Caco-2 (cell line): Measurements from ENCODE around the gene PKD2L1. TPM values are rescaled to one million over a fixed set of nuclear protein-coding genes. Genes with fewer than 3 reads are reported as not detected.

Source experiments
- BruUV-seq: library from RNA; stranded (reverse); fragments of 400-500 nt; replicated peaks from 2 replicates; lab custom pipeline; 2021; lab: Mats Ljungman, UMichigan
- CTCF ChIA-PET: fragments of 300-600 bp; sonication (Branson Sonifier 250); formaldehyde crosslinking; loops from one replicate; lab custom pipeline; 2022; ENCODE audit warnings: antibody characterized with exemption; lab: Charles Lee
- POLR2A ChIA-PET: fragments of 300-600 bp; sonication (Branson Sonifier 250); formaldehyde crosslinking; loops from one replicate; lab custom pipeline; 2022; ENCODE audit warnings: antibody characterized with exemption; lab: Charles Lee
- DNase-seq, 2 experiments: peaks; one replicate each; pipeline versions ENCODE4 v3.0.0 to v3.0.0-alpha.2; 2020 to 2022
- H3K27me3 ChIP-seq: replicated peaks from 2 replicates; pipeline ENCODE4 v1.6.0; 2011; ENCODE audit warnings: low read length; ENCODE audit not compliant: control insufficient read depth, insufficient read depth
- H3K36me3 ChIP-seq: 2 replicates; pipeline ENCODE4 v1.5.1; 2011; ENCODE audit warnings: low read length; ENCODE audit not compliant: control insufficient read depth, insufficient read depth
- H3K4me1 ChIP-seq: fragments of 250-450 bp; sonication (Bioruptor Pico); 2 replicates; pipeline ENCODE4 v1.5.1; 2020; ENCODE audit warnings: mild to moderate bottlenecking
- H3K4me3 ChIP-seq: 2 replicates; pipeline ENCODE4 v1.5.1; 2011; ENCODE audit warnings: low read depth, mild to moderate bottlenecking, control low read depth, low read length
- H3K9me3 ChIP-seq: fragments of 250-450 bp; sonication (Bioruptor Pico); 2 replicates; pipeline ENCODE4 v1.5.1; 2020; ENCODE audit warnings: mild to moderate bottlenecking, moderate library complexity
- H3K27ac Mint-ChIP-seq: one replicate; pipeline ENCODE4 v1.8.0; 2022; ENCODE audit warnings: mixed read lengths; ENCODE audit not compliant: unreplicated experiment
- H3K27me3 Mint-ChIP-seq: one replicate; pipeline ENCODE4 v1.8.0; 2022; ENCODE audit warnings: mixed read lengths; ENCODE audit not compliant: insufficient read depth, unreplicated experiment
- H3K36me3 Mint-ChIP-seq: one replicate; pipeline ENCODE4 v1.8.0; 2022; ENCODE audit warnings: mild to moderate bottlenecking, mixed read lengths; ENCODE audit not compliant: insufficient read depth, unreplicated experiment
- H3K4me1 Mint-ChIP-seq: one replicate; pipeline ENCODE4 v1.8.0; 2022; ENCODE audit warnings: low read depth, mixed read lengths; ENCODE audit not compliant: unreplicated experiment
- H3K4me3 Mint-ChIP-seq: one replicate; pipeline ENCODE4 v1.8.0; 2022; ENCODE audit warnings: mild to moderate bottlenecking, moderate library complexity, mixed read lengths; ENCODE audit not compliant: unreplicated experiment
- H3K9me3 Mint-ChIP-seq: one replicate; pipeline ENCODE4 v1.8.0; 2022; ENCODE audit warnings: mixed read lengths; ENCODE audit not compliant: unreplicated experiment
- CTCF ChIP-seq, 2 experiments: fragments of 200-600 bp in 1 of 2; IDR thresholded peaks; 1 replicate in 1 of 2; 2 replicates in 1 of 2; pipeline versions ENCODE4 v1.5.1 to v1.8.0; 2011 to 2022; ENCODE audit warnings: antibody characterized with exemption in 1 of 2, control low read depth in 1 of 2, inconsistent platforms in 1 of 2, low read depth in 1 of 2, low read length in 1 of 2, mild to moderate bottlenecking in 1 of 2, moderate library complexity in 1 of 2; ENCODE audit not compliant: insufficient read depth in 1 of 2, severe bottlenecking in 1 of 2, unreplicated experiment in 1 of 2
- intact Hi-C: fragments of 100-400 bp; cut with micrococcal nuclease; formaldehyde crosslinking; loops from one replicate; pipeline ENCODE4 v1.10.0; 2022; ENCODE audit not compliant: unreplicated experiment
- total RNA-seq: library from RNA; stranded (reverse); gene quantifications from 2 replicates; pipeline ENCODE4 v1.2.3, GENCODE V29; 2022

PKD2L1 gene
- total RNA-seq, 1 experiment from 2014 or later, result not detected

DNA sequence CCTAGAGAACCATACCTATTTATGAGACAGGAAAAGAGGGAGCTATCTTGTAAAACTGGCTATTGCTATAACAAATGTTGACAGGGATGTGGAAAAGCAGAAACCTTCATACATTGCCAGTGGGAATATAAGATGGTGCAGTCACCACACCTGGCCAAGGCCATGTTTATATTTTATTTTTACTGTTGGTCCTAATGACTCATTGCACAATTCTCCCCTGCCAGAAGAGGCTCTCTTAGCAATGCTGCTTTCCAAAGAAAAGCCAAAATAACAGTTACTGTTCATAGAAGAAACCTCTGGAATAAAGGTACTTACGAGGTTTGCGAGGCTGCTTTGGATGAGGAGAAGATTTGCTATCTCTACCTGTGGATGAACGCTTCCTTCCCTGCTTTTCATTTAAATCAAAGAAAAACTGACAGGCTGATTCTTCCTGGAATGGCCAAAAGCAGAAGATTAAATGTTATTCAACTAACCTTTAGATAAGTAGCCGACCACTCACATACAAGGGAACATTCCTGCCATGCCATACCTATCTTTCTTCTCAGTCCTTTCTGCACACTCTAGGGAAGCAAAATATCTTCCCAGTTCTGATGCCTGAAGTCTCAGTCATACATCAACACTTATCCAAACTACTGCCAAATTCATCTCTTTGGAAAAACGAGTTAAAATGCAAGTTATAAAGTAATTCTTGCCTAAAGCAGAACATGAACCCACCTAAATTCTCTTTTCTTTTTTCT, 84.4 kb downstream of the PKD2L1 start:
- Mint-ChIP-seq H3K9me3 (no peaks in the 10 kb centered on the region), H3K4me1 (peaks cover 7% of the 10 kb centered on the region), H3K27me3 (no peaks in the 10 kb centered on the region), H3K27ac (peak overlapping the region; percentile 37), H3K36me3 (peaks cover 48% of the 10 kb centered on the region), H3K4me3 (no peak overlapping the region)
- H3K4me3 ChIP-seq, result no peak overlapping the region
- H3K36me3 ChIP-seq, result no peaks in the 10 kb centered on the region; the same call in 1 of the 2 replicates
- peaks cover 22% of the 10 kb centered on the region for H3K4me1 ChIP-seq
- intact Hi-C loops, result no loop called here
- BruUV-seq, result no TSS peak
- POLR2A ChIA-PET, result no interaction called here
- no peak for DNase-seq
- H3K27me3 ChIP-seq, result no peaks in the 10 kb centered on the region
- H3K9me3 ChIP-seq, result no peaks in the 10 kb centered on the region
- no peak for TF ChIP-seq CTCF (IDR thresholded peaks at IDR 0.05; ENCODE audit: insufficient read depth in 1 of 2, low read depth in 1 of 2, low read length in 1 of 2, severe bottlenecking in 1 of 2, unreplicated experiment in 1 of 2)
- CTCF ChIA-PET, result no interaction called here

DNA sequence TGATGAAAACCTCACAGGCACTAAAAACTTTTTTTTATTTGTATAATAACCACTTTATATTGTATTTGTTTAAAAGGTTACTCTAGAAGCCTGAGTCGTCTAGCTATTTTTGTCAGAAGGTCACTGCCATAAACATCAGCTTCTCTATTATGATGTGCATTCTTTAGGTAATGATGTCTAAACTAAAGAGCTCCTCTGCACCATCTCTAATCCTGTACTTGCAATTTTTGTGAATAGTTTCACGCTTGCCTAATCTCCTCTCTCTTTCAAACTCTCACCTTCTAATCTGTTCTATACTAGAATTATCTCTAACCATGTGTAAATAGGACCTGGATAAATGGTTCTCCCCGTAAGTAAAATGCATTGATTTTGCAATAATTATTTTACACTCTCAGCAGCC, 90.2 kb downstream of the PKD2L1 start:
- H3K9me3 Mint-ChIP-seq, result no peaks in the 10 kb centered on the region
- H3K4me1 Mint-ChIP-seq, result no peaks in the 10 kb centered on the region
- ChIA-PET CTCF (no interaction called here), POLR2A (interaction anchor here (0.6 kb wide), 1 partner anchor 214 kb away, joined by 3 read pairs; no protein-coding TSS in a partner anchor)
- intact Hi-C loops, result no loop called here
- H3K36me3 Mint-ChIP-seq, result peaks cover 58% of the 10 kb centered on the region
- BruUV-seq, result no TSS peak
- no peak for DNase-seq
- TF ChIP-seq CTCF (IDR thresholded peaks at IDR 0.05; ENCODE audit: insufficient read depth in 1 of 2, low read depth in 1 of 2, low read length in 1 of 2, severe bottlenecking in 1 of 2, unreplicated experiment in 1 of 2), result no peak
- no peak overlapping the region for H3K4me3 ChIP-seq
- no peaks in the 10 kb centered on the region for H3K36me3 ChIP-seq
- H3K27me3 ChIP-seq, result no peaks in the 10 kb centered on the region
- no peaks in the 10 kb centered on the region; the same call in 1 of the 2 replicates for H3K4me1 ChIP-seq
- no peak overlapping the region for H3K27ac Mint-ChIP-seq
- no peak overlapping the region for H3K4me3 Mint-ChIP-seq
- no peaks in the 10 kb centered on the region for H3K27me3 Mint-ChIP-seq
- no peaks in the 10 kb centered on the region for H3K9me3 ChIP-seq

DNA sequence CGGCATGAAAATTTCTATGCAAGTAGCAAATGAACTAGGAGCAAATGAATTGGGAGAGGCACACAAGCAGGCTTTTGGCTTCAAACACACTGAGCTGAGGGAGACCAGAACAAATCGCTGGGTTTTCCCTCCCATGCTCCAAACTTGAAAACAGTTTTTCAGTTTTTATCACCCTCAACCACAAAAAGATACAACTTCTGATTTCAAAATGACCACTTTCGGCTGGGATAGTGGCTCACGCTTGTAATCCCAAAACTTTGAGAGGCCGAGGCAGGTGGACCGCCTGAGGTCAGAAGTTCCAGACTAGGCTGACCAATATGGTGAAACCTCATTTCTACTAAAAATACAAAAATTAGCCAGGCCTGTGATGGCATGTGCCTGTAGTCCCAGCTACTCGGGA, 91.6 kb downstream of the PKD2L1 start:
- Mint-ChIP-seq H3K27me3 (no peaks in the 10 kb centered on the region), H3K27ac (no peak overlapping the region), H3K4me3 (no peak overlapping the region), H3K36me3 (peaks cover 59% of the 10 kb centered on the region), H3K9me3 (no peaks in the 10 kb centered on the region), H3K4me1 (no peaks in the 10 kb centered on the region)
- Histone ChIP-seq H3K4me1 (no peaks in the 10 kb centered on the region; the same call in 1 of the 2 replicates), H3K27me3 (no peaks in the 10 kb centered on the region), H3K9me3 (no peaks in the 10 kb centered on the region), H3K36me3 (no peaks in the 10 kb centered on the region), H3K4me3 (no peak overlapping the region)
- intact Hi-C loops, result no loop called here
- DNase-seq, result no peak
- no peak for TF ChIP-seq CTCF (IDR thresholded peaks at IDR 0.05; ENCODE audit: insufficient read depth in 1 of 2, low read depth in 1 of 2, low read length in 1 of 2, severe bottlenecking in 1 of 2, unreplicated experiment in 1 of 2)
- ChIA-PET CTCF (no interaction called here), POLR2A (no interaction called here)
- BruUV-seq, result no TSS peak

Other genes starting within 250 kb of the PKD2L1 start
- 24.3 and 24.9 TPM in 2 replicates for gene CPN1, start 248.4 kb downstream of the PKD2L1 start, total RNA-seq
- gene ERLIN1, start 144.2 kb downstream of the PKD2L1 start, total RNA-seq, result 54.4 and 59.0 TPM in 2 replicates
- gene CHUK, start 100.6 kb downstream of the PKD2L1 start, total RNA-seq, result 28.2 and 28.6 TPM in 2 replicates
- gene CWF19L1, start 62.6 kb downstream of the PKD2L1 start, total RNA-seq, result 41.1 and 41.2 TPM in 2 replicates
- 51.9 and 52.8 TPM in 2 replicates for gene BLOC1S2, start 43.5 kb downstream of the PKD2L1 start, total RNA-seq
- gene SCD, start 17.0 kb upstream of the PKD2L1 start, total RNA-seq, result 449 and 457 TPM in 2 replicates
- 0.14 TPM in 1 of 2 replicates, not detected in the other for gene WNT8B, start 132.8 kb upstream of the PKD2L1 start, total RNA-seq
- 5.1 and 7.0 TPM in 2 replicates for gene SEC31B, start 189.6 kb upstream of the PKD2L1 start, total RNA-seq
- 249 and 255 TPM in 2 replicates for gene NDUFB8, start 199.6 kb upstream of the PKD2L1 start, total RNA-seq
- gene HIF1AN, start 205.7 kb upstream of the PKD2L1 start, total RNA-seq, result 71.2 and 72.5 TPM in 2 replicates